ENCODE data around the gene FOSL2. TPM values are rescaled to one million over a fixed set of nuclear protein-coding genes. Genes with fewer than 3 reads are reported as not detected.

The FOSL2 gene
- total RNA-seq, 1 experiment from 2014 or later = 44.8 TPM

GRCh38 chr2:28360058-28360717 lies 32.5 kb upstream of the FOSL2 start:
- TF ChIP-seq ZNF274 (IDR thresholded peaks at IDR 0.05; ENCODE audit: low read depth, low read length) (no peak), CTCF (IDR thresholded peaks at IDR 0.05 in 2 of 3, conservative IDR thresholded peaks at IDR 0.05 in 1 of 3; ENCODE audit: borderline replicate concordance in 1 of 3, insufficient read depth in 1 of 3, low read depth in 2 of 3, low read length in 2 of 3) (no peak), MAX (IDR thresholded peaks at IDR 0.05) (no peak), CBX3 (IDR thresholded peaks at IDR 0.05; ENCODE audit: low read depth) (no peak), ZBTB33 (IDR thresholded peaks at IDR 0.05; ENCODE audit: extremely low read depth, insufficient replicate concordance, low read length) (no peak), ZFX (IDR thresholded peaks at IDR 0.05) (no peak), YY1 (IDR thresholded peaks at IDR 0.05; ENCODE audit: extremely low read depth, insufficient replicate concordance, low read depth, low read length) (no peak), CEBPB (IDR thresholded peaks at IDR 0.05; ENCODE audit: low read depth) (no peak)
- no TSS peak for BruUV-seq (replicated peaks)
- no peak overlapping the region for H3K27ac ChIP-seq (ENCODE audit: low read depth, low read length)

More at GRCh38 chr2:28360058-28360717, 32.5 kb upstream of the FOSL2 start:
- no peak overlapping the region for H2AFZ ChIP-seq (ENCODE audit: low read depth, low read length, poor library complexity, severe bottlenecking)
- H3K4me2 ChIP-seq (ENCODE audit: low read length) = peak overlapping the region; percentile 41; the same call in 1 of the 2 replicates
- ATAC-seq = no peak
- no peak for DNase-seq (ENCODE audit: low read depth, low spot score)
- H3K36me3 ChIP-seq (ENCODE audit: control insufficient read depth in 1 of 2, insufficient read depth in 2 of 2, low read length in 2 of 2) = no peaks in the 10 kb centered on the region
- no peaks in the 10 kb centered on the region for H3K27me3 ChIP-seq (ENCODE audit: insufficient read depth, low read length)
- H3K79me2 ChIP-seq (ENCODE audit: insufficient read depth, low read length) = no peaks in the 10 kb centered on the region
- no peaks in the 10 kb centered on the region for H4K20me1 ChIP-seq (ENCODE audit: insufficient read depth)
- POLR2A ChIA-PET = no interaction called here
- intact Hi-C loops (cut with micrococcal nuclease) = no loop called here
- CTCF ChIA-PET = no interaction called here
- RAD21 ChIA-PET (ENCODE audit: low non-redundant PET in 1 of 2, low total read pairs in 2 of 2, uncharacterized antibody in 2 of 2, unreplicated experiment in 2 of 2) = no interaction called here
- peaks cover 7 to 51% of the 10 kb centered on the region in 2 experiments; a peak in 3 of 4 replicates for H3K4me1 ChIP-seq (ENCODE audit: control insufficient read depth in 1 of 2, insufficient read depth in 2 of 2, low read length in 2 of 2)
- H3K9ac ChIP-seq (ENCODE audit: low read length) = no peak overlapping the region
- no peak overlapping the region for H3K4me3 ChIP-seq (replicated peaks in 1 of 2; ENCODE audit: low read depth in 1 of 2, low read length in 2 of 2)
- no peaks in the 10 kb centered on the region for H3K9me3 ChIP-seq (ENCODE audit: control insufficient read depth in 1 of 2, insufficient read depth in 1 of 2, low read depth in 1 of 2, low read length in 2 of 2)
- no peaks in the 10 kb centered on the region for H3K9me2 ChIP-seq (ENCODE audit: insufficient read depth)

Measured in HCT116 (cell line).